Natural killer cell (primary cell): Measurements from ENCODE around the gene CSGALNACT2. TPM values are rescaled to one million over a fixed set of nuclear protein-coding genes. Genes with fewer than 3 reads are reported as not detected.

Experiments
- ATAC-seq, 3 donors: fragments of 150-1000 bp in 2 of 3; fragments of 200-7000 bp in 1 of 3; cut with Tn5 transposase; 1 replicate in 1 of 3; 2 replicates in 2 of 3; pipeline ENCODE4 v1.10.0; 2021; ENCODE audit warnings: mild to moderate bottlenecking in 2 of 3, moderate library complexity in 2 of 3
- DNase-seq, 2 donors: peaks; one replicate each; pipeline versions ENCODE4 v3.0.0 to v3.0.0-alpha.2; 2013 to 2021; ENCODE audit warnings: mixed read lengths in 1 of 2
- H3K27ac ChIP-seq: one replicate; pipeline ENCODE4 v1.5.1; 2013; ENCODE audit warnings: mild to moderate bottlenecking, low read length
- H3K27me3 ChIP-seq: one replicate; pipeline ENCODE4 v1.6.1; 2013; ENCODE audit warnings: low read length; ENCODE audit not compliant: control insufficient read depth, insufficient read depth
- H3K36me3 ChIP-seq: one replicate; pipeline ENCODE4 v1.6.1; 2013; ENCODE audit warnings: low read length; ENCODE audit not compliant: control insufficient read depth, insufficient read depth
- H3K4me1 ChIP-seq: one replicate; pipeline ENCODE4 v1.6.1; 2013; ENCODE audit warnings: low read length; ENCODE audit not compliant: control insufficient read depth, insufficient read depth
- H3K4me3 ChIP-seq: one replicate; pipeline ENCODE4 v1.5.1; 2013; ENCODE audit warnings: low read length
- H3K9me3 ChIP-seq: one replicate; pipeline ENCODE4 v1.6.1; 2013; ENCODE audit warnings: low read length; ENCODE audit not compliant: control insufficient read depth, insufficient read depth
- H3K27ac Mint-ChIP-seq, 2 donors: one replicate each; pipeline ENCODE4 v1.8.0; 2022; ENCODE audit warnings: mild to moderate bottlenecking in 2 of 2, mixed read lengths in 2 of 2, moderate library complexity in 1 of 2
- H3K27me3 Mint-ChIP-seq, 2 donors: one replicate each; pipeline ENCODE4 v1.8.0; 2022; ENCODE audit warnings: low read depth in 2 of 2, mixed read lengths in 2 of 2
- H3K36me3 Mint-ChIP-seq: one replicate; pipeline ENCODE4 v1.8.0; 2022; ENCODE audit warnings: mixed read lengths
- H3K4me1 Mint-ChIP-seq, 2 donors: one replicate each; pipeline ENCODE4 v1.8.0; 2022; ENCODE audit warnings: mixed read lengths in 2 of 2
- H3K4me3 Mint-ChIP-seq: one replicate; pipeline ENCODE4 v1.8.0; 2022; ENCODE audit warnings: mild to moderate bottlenecking, moderate library complexity, mixed read lengths
- H3K9me3 Mint-ChIP-seq, 2 donors: one replicate each; pipeline ENCODE4 v1.8.0; 2022; ENCODE audit warnings: mixed read lengths in 2 of 2
- WGBS: methylation state at CpG from one replicate; pipeline ENCODE4 v1.1.7; 2013; ENCODE audit warnings: missing lambda C conversion rate; ENCODE audit not compliant: insufficient coverage; 5-methylcytosine and 5-hydroxymethylcytosine counted together
- intact Hi-C: fragments of 100-400 bp; cut with micrococcal nuclease; formaldehyde crosslinking; loops from one replicate; pipeline ENCODE4 v1.14.2; 2022
- total RNA-seq, 4 donors: library from RNA; stranded (reverse); fragments of 120-200 nt in 1 of 4; gene quantifications; one replicate each; pipeline versions ENCODE4 v1.2.3 to v1.2.4, GENCODE V29; 2013 to 2022
- TF ChIP-seq, protein P1 (sequence below): fragments of 200-600 bp; IDR thresholded peaks from one replicate; pipeline ENCODE4 v1.8.0; 2022; ENCODE audit warnings: antibody characterized with exemption

The CSGALNACT2 gene
- total RNA-seq, 3 donors from 2014 or later (not counting 1 experiment from before 2014, with no cell fraction given) = 49.9 to 57.4 (median 52.8) TPM

DNA sequence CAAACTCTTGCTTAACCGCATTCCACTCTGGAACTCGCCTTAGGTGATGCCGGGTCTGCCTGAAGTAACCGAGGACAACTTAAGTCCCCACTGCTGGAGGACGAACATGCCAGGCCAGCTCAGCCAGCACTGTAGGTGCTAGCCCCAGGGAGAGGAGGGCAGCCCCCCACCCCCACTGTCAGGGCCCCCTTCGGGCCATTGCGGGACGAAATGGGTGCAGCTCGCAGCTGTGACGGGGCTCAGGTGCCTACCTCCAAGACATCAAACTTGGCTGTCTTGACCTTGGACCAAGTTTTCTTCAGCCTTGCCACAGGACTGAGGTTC, 60.4 kb downstream of the CSGALNACT2 start:
- WGBS = 88% methylated on average over 10 of the region's 10 CpGs
- Histone ChIP-seq H3K4me1 (peaks cover 22% of the 10 kb centered on the region), H3K27me3 (no peaks in the 10 kb centered on the region), H3K36me3 (peaks cover 30% of the 10 kb centered on the region), H3K4me3 (no peak overlapping the region), H3K27ac (no peak overlapping the region), H3K9me3 (no peaks in the 10 kb centered on the region)
- Mint-ChIP-seq H3K4me1 (peaks cover 6% of the 10 kb centered on the region in 2 donors), H3K27me3 (no peaks in the 10 kb centered on the region), H3K36me3 (no peaks in the 10 kb centered on the region), H3K4me3 (no peak overlapping the region), H3K9me3 (no peaks in the 10 kb centered on the region), H3K27ac (no peak overlapping the region)
- TF ChIP-seq, protein P1, sequence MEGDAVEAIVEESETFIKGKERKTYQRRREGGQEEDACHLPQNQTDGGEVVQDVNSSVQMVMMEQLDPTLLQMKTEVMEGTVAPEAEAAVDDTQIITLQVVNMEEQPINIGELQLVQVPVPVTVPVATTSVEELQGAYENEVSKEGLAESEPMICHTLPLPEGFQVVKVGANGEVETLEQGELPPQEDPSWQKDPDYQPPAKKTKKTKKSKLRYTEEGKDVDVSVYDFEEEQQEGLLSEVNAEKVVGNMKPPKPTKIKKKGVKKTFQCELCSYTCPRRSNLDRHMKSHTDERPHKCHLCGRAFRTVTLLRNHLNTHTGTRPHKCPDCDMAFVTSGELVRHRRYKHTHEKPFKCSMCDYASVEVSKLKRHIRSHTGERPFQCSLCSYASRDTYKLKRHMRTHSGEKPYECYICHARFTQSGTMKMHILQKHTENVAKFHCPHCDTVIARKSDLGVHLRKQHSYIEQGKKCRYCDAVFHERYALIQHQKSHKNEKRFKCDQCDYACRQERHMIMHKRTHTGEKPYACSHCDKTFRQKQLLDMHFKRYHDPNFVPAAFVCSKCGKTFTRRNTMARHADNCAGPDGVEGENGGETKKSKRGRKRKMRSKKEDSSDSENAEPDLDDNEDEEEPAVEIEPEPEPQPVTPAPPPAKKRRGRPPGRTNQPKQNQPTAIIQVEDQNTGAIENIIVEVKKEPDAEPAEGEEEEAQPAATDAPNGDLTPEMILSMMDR = no peak
- no peak for ATAC-seq
- no peak for DNase-seq
- intact Hi-C loops = loop anchor here (10.0 kb wide), 1 partner anchor 54 kb away; no protein-coding TSS in a partner anchor

DNA sequence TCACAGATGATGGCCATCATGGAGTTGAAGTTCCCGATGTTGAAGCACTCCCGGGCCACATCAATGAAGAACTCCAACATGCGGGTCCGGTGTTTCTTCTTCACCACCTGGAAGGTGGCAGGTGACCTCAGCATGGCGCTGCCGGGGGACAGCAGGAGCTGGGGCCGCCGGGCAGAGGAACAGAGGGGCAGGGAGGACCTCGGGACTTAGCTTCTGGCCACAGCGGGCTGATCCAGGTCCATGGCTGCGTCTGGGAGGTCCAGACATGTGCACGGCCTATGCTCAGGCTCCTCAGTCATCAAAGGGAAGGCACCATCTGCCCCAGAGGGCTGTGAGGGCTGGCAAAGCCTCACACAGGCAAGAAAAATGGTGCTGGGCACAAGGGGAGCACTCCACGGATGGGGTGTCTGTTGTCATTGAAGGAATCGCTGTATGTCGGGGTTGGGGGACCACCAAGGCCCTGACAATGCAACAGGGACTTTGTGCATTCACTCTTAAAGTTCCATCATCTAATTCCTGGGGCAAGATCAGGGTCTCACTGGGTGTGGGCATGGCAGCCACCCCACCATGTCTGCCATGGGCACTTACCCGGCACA, 60.9 kb downstream of the CSGALNACT2 start:
- WGBS = 95% methylated on average over 16 of the region's 16 CpGs
- no peak overlapping the region for H3K4me3 ChIP-seq
- peaks cover 26% of the 10 kb centered on the region for H3K4me1 ChIP-seq
- H3K27ac Mint-ChIP-seq = no peak overlapping the region
- H3K9me3 Mint-ChIP-seq = no peaks in the 10 kb centered on the region
- ATAC-seq (no peak), DNase-seq (no peak)
- no peak overlapping the region for H3K4me3 Mint-ChIP-seq
- H3K27ac ChIP-seq = no peak overlapping the region
- peaks cover 30% of the 10 kb centered on the region for H3K36me3 ChIP-seq
- H3K27me3 Mint-ChIP-seq = no peaks in the 10 kb centered on the region
- intact Hi-C loops = loop anchor here (10.0 kb wide), 1 partner anchor 54 kb away; no protein-coding TSS in a partner anchor
- TF ChIP-seq, protein P1 = no peak
- no peaks in the 10 kb centered on the region for H3K36me3 Mint-ChIP-seq
- peaks cover 6% of the 10 kb centered on the region in 2 donors for H3K4me1 Mint-ChIP-seq
- H3K9me3 ChIP-seq = no peaks in the 10 kb centered on the region
- H3K27me3 ChIP-seq = no peaks in the 10 kb centered on the region

DNA sequence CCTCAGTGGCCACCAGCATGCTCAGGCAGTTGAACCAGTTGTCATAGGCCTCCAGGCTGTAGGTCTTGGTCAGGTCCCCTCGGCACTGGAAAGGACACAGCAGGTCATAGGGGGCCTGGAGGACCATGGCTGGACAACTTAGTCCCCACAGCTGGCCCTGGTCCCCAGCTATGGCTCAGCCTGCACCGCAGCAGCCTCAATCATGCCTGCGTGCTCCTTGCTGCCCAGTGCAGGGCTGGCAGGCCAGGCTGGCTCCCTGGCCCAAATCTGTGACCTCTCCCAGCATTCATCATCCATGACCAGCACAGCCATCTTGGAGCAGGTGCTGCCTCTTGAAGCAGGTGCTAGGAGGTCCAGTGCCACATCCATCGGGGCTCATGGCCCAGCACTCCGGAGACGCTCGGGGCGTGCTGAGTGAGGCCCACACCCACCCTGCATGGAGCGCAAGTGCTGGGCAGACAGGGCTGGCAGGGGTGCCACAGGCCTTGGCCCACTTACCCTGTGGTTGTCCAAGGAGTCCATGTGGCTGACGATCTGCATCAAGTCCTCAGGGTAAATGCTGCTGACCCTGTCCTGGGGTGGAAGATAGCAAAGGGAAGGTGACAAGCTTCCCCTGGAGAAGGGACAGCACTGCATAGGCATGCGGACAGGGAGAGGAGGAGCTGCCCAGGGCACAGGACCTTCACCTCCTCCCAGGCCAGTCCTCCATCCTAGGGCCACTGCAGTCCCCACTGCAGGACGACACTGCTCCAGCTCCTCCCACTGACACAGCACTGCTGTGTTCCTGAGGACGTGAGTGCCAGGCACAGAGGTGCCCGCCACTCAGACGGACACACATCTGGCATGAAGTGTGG, 61.7 kb downstream of the CSGALNACT2 start:
- Mint-ChIP-seq H3K27me3 (no peaks in the 10 kb centered on the region), H3K4me1 (peaks cover 6 to 9% of the 10 kb centered on the region in 2 donors), H3K4me3 (no peak overlapping the region), H3K9me3 (no peaks in the 10 kb centered on the region), H3K36me3 (no peaks in the 10 kb centered on the region), H3K27ac (no peak overlapping the region)
- Histone ChIP-seq H3K27me3 (no peaks in the 10 kb centered on the region), H3K4me1 (peaks cover 33% of the 10 kb centered on the region), H3K27ac (no peak overlapping the region), H3K9me3 (no peaks in the 10 kb centered on the region), H3K4me3 (no peak overlapping the region), H3K36me3 (peaks cover 30% of the 10 kb centered on the region)
- intact Hi-C loops = loop anchor here (5.0 to 10.0 kb wide), 3 partner anchors 55 to 262 kb away; no protein-coding TSS in a partner anchor
- ATAC-seq = no peak
- WGBS = 94% methylated on average over 15 of the region's 15 CpGs
- TF ChIP-seq, protein P1 = no peak
- no peak for DNase-seq
